ENCODE measurements around the gene APH1A. TPM values are rescaled to one million over a fixed set of nuclear protein-coding genes. Genes with fewer than 3 reads are reported as not detected.

Gene APH1A
- total and polyA plus RNA-seq, 10 of the 15 experiments (the other 5 are each of a cell fraction or from before 2014, with no cell fraction given) = 6.7 to 130 (median 87.7) TPM

- no peaks in the 10 kb centered on the region for H3K36me3 ChIP-seq (ENCODE audit: control insufficient read depth in 2 of 2, insufficient read depth in 2 of 2, low read length in 1 of 2)
- intact Hi-C loops (cut with micrococcal nuclease; ENCODE audit: unreplicated experiment) (no loop called here), in situ Hi-C loops (cut with MboI) (no loop called here)
- ChIA-PET POLR2A (interaction anchor here (0.6 kb wide), 1 partner anchor 32 kb away, joined by 3 read pairs; no protein-coding TSS in a partner anchor), SMC1A (ENCODE audit: uncharacterized antibody, unreplicated experiment) (no interaction called here), RAD21 (ENCODE audit: unreplicated experiment) (interaction anchor here (0.6 to 0.8 kb wide), 2 partner anchors 33 to 240 kb away, joined by 3 read pairs; no protein-coding TSS in a partner anchor), CTCF (no interaction called here)
- H3K4me3 ChIP-seq = no peak overlapping the region
- H3K9me3 ChIP-seq (replicated peaks; ENCODE audit: control insufficient read depth, insufficient read depth, low read length) = no peaks in the 10 kb centered on the region
- H3K27me3 ChIP-seq (replicated peaks in 1 of 2; ENCODE audit: control insufficient read depth in 2 of 2, insufficient read depth in 2 of 2, low read length in 1 of 2) = no peaks in the 10 kb centered on the region
- H4K20me1 ChIP-seq (ENCODE audit: control insufficient read depth, insufficient read depth) = no peaks in the 10 kb centered on the region
- no peak overlapping the region for H3K27ac ChIP-seq (ENCODE audit: control insufficient read depth, insufficient read depth)
- no peak overlapping the region for H2AFZ ChIP-seq (ENCODE audit: control insufficient read depth, low read depth, low read length)
- H3K79me2 ChIP-seq (ENCODE audit: control insufficient read depth, insufficient read depth, low read length) = peaks cover 2% of the 10 kb centered on the region
- ATAC-seq = no peak
- 76% methylated on average over 4 of the region's 4 CpGs for WGBS (ENCODE audit: insufficient coverage, insufficient replicate concordance, low lambda C conversion rate, missing lambda C conversion rate)
- no peak for TF ChIP-seq TCF3 (IDR thresholded peaks at IDR 0.05; ENCODE audit: borderline replicate concordance, insufficient read depth, low read depth, low read length)
- TF ChIP-seq USF2 (IDR thresholded peaks at IDR 0.05; ENCODE audit: borderline replicate concordance, low read depth, low read length) = no peak
- no peak for TF ChIP-seq HDAC2 (IDR thresholded peaks at IDR 0.05)
- TF ChIP-seq EGR1 (IDR thresholded peaks at IDR 0.05; ENCODE audit: borderline replicate concordance in 1 of 2, low read depth in 2 of 2, low read length in 2 of 2) = no peak
- no peak for TF ChIP-seq MYB (IDR thresholded peaks at IDR 0.05; ENCODE audit: borderline replicate concordance, low read depth, low read length)
- TF ChIP-seq BMI1 (IDR thresholded peaks at IDR 0.05; ENCODE audit: borderline replicate concordance) = no peak
- TF ChIP-seq IRF4 (IDR thresholded peaks at IDR 0.05; ENCODE audit: low read depth, low read length) = no peak
- no peak for TF ChIP-seq PBX3 (IDR thresholded peaks at IDR 0.05; ENCODE audit: insufficient replicate concordance, low read depth, low read length)
- no peak for TF ChIP-seq MEF2A (IDR thresholded peaks at IDR 0.05; ENCODE audit: insufficient read depth, low read depth, low read length)
- no peak for TF ChIP-seq RFX5 (IDR thresholded peaks at IDR 0.05; ENCODE audit: low read depth, low read length)
- BruUV-seq (replicated peaks) = no TSS peak
- DNase-seq (ENCODE audit: low read depth, low spot score) = no peak
- H3K9ac ChIP-seq (ENCODE audit: control insufficient read depth, insufficient read depth, low read length) = no peak overlapping the region
- no peak for FAIRE-seq
- no peak overlapping the region for H3K4me2 ChIP-seq (ENCODE audit: control insufficient read depth, insufficient read depth)
- H3K4me1 ChIP-seq (ENCODE audit: control insufficient read depth, insufficient read depth, low read length) = no peaks in the 10 kb centered on the region
Observed at GRCh38 chr1:150288822-150289221, 20.0 kb upstream of the APH1A start.
